ENCODE measurements around the gene RTP4.

DNA sequence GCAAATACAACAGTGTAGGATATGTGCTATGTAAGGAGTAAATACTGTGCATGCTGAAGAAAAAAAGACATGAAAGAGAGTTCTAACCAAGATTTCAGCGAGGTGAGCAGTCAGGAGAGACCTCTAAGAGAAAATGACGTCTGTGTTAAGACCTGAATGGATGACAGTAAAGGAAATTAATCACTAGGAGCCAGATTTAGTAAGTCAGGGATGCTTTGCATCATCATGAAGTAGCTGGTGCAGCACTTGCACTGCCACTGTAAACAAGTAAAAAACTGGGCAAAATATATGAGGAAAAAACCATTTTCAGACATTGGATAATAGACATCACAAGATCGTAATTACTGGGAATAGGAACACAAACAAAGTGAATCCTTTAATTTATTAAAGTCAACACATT, 32.6 kb downstream of the RTP4 start:
- TF ChIP-seq POLR2AphosphoS5 (IDR thresholded peaks at IDR 0.05) (no peak), POLR2A (IDR thresholded peaks at IDR 0.05) (no peak)
- TF ChIP-seq, protein P1, sequence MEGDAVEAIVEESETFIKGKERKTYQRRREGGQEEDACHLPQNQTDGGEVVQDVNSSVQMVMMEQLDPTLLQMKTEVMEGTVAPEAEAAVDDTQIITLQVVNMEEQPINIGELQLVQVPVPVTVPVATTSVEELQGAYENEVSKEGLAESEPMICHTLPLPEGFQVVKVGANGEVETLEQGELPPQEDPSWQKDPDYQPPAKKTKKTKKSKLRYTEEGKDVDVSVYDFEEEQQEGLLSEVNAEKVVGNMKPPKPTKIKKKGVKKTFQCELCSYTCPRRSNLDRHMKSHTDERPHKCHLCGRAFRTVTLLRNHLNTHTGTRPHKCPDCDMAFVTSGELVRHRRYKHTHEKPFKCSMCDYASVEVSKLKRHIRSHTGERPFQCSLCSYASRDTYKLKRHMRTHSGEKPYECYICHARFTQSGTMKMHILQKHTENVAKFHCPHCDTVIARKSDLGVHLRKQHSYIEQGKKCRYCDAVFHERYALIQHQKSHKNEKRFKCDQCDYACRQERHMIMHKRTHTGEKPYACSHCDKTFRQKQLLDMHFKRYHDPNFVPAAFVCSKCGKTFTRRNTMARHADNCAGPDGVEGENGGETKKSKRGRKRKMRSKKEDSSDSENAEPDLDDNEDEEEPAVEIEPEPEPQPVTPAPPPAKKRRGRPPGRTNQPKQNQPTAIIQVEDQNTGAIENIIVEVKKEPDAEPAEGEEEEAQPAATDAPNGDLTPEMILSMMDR (IDR thresholded peaks at IDR 0.05), result no peak

Measured in stomach (tissue), 4 donors.